ENCODE measurements around the gene ADGRV1.

GRCh38 chr5:90560771-90561170 is 2.2 kb downstream of the ADGRV1 start:
- TF ChIP-seq ZNF766 (CRISPR knock-in tag; conservative IDR thresholded peaks at IDR 0.05), result no peak
- no peak for TF ChIP-seq NKRF (IDR thresholded peaks at IDR 0.05; ENCODE audit: borderline replicate concordance)
- TF ChIP-seq MXI1 (IDR thresholded peaks at IDR 0.05; ENCODE audit: low read depth, low read length), result no peak
- TF ChIP-seq E2F4 (CRISPR knock-in tag; IDR thresholded peaks at IDR 0.05; ENCODE audit: low read depth), result no peak
- TF ChIP-seq FOSL1 (tag; conservative IDR thresholded peaks at IDR 0.05), result no peak
- no peak for TF ChIP-seq PCBP1 (IDR thresholded peaks at IDR 0.05; ENCODE audit: low read depth, low read length, poor library complexity, severe bottlenecking)
- TF ChIP-seq TGIF2 (CRISPR knock-in tag; IDR thresholded peaks at IDR 0.05), result no peak
- TF ChIP-seq ERF (CRISPR knock-in tag; IDR thresholded peaks at IDR 0.05), result no peak
- no peak for TF ChIP-seq EZH2 (IDR thresholded peaks at IDR 0.05; ENCODE audit: borderline replicate concordance, low read depth, low read length)

All from K562 (cell line).